Effector memory CD4-positive, alpha-beta T cell (primary cell): ENCODE results near the gene CLCN6.

Experiments used
- DNase-seq, 3 donors: peaks; one replicate each; pipeline ENCODE4 v3.0.0-alpha.2; 2020
- H3K27ac ChIP-seq: 2 replicates; pipeline ENCODE4 v1.7.0; 2013; ENCODE audit warnings: mild to moderate bottlenecking, low read length, moderate library complexity; ENCODE audit not compliant: insufficient read depth, poor library complexity, severe bottlenecking
- H3K27me3 ChIP-seq: replicated peaks from 2 replicates; pipeline ENCODE4 v1.7.0; 2013; ENCODE audit warnings: mild to moderate bottlenecking, low read length; ENCODE audit not compliant: insufficient read depth, control insufficient read depth, poor library complexity, severe bottlenecking
- H3K36me3 ChIP-seq: 2 replicates; pipeline ENCODE4 v1.7.0; 2013; ENCODE audit warnings: mild to moderate bottlenecking, low read length, moderate library complexity; ENCODE audit not compliant: control insufficient read depth, insufficient read depth
- H3K4me1 ChIP-seq: 2 replicates; pipeline ENCODE4 v1.7.0; 2013; ENCODE audit warnings: low read length, mild to moderate bottlenecking; ENCODE audit not compliant: control insufficient read depth, insufficient read depth, poor library complexity, severe bottlenecking
- H3K4me3 ChIP-seq: 2 replicates; pipeline ENCODE4 v1.7.0; 2013; ENCODE audit warnings: low read length, low read depth, mild to moderate bottlenecking; ENCODE audit not compliant: insufficient read depth, poor library complexity, severe bottlenecking
- H3K9me3 ChIP-seq: 2 replicates; pipeline ENCODE4 v1.7.0; 2013; ENCODE audit warnings: mild to moderate bottlenecking, low read length, moderate library complexity; ENCODE audit not compliant: control insufficient read depth
- total RNA-seq, 3 donors: gene quantifications; one replicate each; lab custom pipeline; 2026; lab: John Stamatoyannopoulos, UW

CLCN6 gene
- 10.9 to 23.8 (median 18.2) reads per million in 3 donors for total RNA-seq

DNA sequence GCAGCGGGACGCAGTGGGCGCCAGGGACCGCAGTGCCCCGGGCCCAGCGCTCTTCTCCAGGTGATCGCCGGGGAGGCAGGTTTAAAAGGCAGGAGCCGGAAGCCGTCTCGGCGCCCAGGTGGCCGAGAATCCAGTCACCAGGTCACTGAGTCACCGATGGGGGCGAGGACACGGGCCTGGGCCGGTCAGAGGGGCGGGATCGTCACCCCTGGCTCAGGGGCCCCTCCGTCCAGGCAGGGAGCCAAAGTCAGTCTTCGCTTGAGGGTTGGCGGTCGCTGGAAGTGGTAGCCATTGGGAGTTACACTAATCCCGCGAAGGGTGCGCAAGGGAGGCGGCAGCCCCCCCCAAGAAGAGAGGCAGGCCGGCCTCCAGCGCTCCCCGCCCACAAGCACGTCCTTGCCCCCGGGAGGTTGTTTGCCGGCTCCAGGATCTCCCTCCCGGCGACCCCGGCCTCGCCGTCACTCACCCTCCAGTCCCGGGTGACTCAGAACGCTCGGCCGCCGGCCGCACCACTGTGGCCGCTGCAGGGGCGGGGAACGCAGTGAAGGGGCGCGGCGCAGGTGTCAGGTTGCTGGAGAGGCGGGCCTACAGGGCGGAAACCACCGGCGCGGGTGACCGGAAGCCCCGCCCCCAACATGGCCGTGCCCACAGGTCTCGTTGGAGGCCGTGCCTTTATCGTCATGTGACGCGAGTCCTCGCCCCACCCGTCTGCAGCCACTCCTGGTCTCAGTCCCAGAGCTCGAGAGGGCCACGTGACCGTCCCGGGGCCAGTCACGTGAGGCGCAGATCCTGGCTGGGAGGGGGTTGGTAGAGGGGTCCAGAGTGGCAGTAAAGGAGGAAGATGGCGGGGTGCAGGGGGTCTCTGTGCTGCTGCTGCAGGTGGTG, at the start of gene CLCN6, which contains the start of gene MTHFR:
Gene CLCN6, plus strand, starts transcription at position 770 of the 885 bp plus-strand sequence. Its CDS starts 72 bp downstream, at position 842.
Gene MTHFR, minus strand, starts transcription at position 543 of the 885 bp plus-strand sequence. CDS start 2,848 bp downstream, outside the sequence.
- Histone ChIP-seq H3K36me3 (peaks cover 9% of the 10 kb centered on the region), H3K27ac (peak within 1 kb of the TSS; percentile 85), H3K9me3 (no peaks in the 10 kb centered on the region), H3K27me3 (no peaks in the 10 kb centered on the region), H3K4me3 (peak within 1 kb of the TSS; percentile 80), H3K4me1 (peaks cover 32% of the 10 kb centered on the region)
- DNase-seq: peak; percentile 97 to 98 (median 98)

DNA sequence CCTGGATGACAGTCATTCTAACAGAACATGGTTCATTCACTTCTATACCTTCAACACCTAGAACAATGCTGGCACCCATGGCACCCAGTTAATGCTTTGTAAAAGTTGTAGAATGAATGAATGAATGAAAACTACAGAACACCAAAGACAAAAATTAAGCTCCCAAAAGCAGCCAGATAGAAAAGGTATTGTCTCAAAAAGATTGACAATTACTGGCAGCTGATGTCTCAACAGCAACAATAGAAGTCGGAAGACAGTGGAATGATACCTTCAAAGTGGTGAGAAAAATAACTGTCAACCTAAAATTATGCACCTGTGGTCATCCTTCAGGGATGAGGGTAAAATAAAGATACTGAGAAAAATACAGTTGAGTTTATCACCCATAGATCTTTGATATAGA, 48.9 kb upstream of the CLCN6 start:
- Histone ChIP-seq H3K4me1 (no peaks in the 10 kb centered on the region), H3K9me3 (no peaks in the 10 kb centered on the region), H3K27ac (no peak overlapping the region), H3K27me3 (no peaks in the 10 kb centered on the region), H3K36me3 (no peaks in the 10 kb centered on the region), H3K4me3 (no peak overlapping the region)
- no peak for DNase-seq

DNA sequence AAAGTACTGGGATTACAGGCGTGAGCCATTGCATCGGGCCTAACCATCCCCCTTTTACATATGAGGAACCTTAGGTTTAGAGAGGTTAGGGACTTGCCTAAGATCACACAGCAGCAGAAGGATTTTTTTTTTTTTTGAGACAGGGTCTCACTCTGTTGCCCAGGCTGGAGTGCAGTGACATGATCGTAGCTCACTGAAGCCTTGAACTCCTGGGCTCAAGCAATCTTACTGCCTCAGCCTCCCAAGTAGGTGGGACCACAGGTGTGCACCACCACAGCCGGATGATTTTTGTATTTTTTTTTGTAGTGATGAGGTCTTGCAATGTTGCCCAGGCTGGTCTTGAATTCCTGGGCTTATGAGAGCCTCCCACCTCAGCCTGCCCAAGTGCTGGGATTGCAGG, 46.2 kb upstream of the CLCN6 start:
- DNase-seq: no peak
- Histone ChIP-seq H3K9me3 (no peaks in the 10 kb centered on the region), H3K4me3 (no peak overlapping the region), H3K4me1 (no peaks in the 10 kb centered on the region), H3K36me3 (no peaks in the 10 kb centered on the region), H3K27ac (no peak overlapping the region), H3K27me3 (no peaks in the 10 kb centered on the region)

DNA sequence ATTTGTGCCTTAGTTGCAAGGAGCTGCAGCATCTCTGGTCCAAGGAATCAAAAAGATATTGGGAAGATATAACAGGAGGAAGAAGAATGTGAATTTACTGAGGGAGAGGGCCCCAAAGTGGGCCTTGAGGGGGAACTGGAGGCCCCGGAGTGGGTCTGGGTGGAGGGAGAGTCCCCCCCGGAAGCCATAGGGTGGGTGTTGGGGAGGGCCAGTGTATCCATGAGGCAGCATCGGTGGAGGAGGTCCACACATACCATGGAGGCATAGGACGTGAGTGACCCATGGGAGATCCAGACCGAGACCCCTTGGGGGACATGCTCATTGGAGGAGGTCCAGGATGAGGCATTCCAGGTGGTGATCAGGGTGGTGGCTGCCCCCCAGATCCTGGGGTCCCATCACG, 44.7 kb upstream of the CLCN6 start:
- H3K27me3 ChIP-seq: no peaks in the 10 kb centered on the region
- no peak for DNase-seq

DNA sequence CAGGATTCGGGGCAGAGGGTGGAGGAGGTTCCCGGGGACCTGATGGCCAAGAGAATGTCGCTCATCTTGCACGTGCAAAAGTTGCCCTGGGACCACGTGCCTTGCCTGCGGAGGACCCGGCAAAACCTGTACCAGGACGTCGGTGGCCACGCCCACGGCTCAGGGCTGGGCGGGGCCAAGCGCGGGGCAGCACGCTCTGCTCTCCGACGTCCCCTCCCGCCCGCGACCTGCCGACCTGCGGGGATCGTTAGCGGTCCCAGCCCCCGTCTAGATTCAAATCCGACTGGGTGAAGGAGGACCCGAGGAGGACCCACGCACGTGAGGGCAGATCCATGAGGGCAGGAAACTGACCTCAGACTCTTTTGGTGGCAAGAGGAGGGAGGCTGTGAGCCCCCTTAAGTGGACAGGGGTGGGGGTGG, 44.0 kb upstream of the CLCN6 start, which contains the start of gene C1orf167:
Gene C1orf167, plus strand, starts transcription at position 206 of the 419 bp plus-strand sequence. CDS start 2,208 bp downstream, outside the sequence.
- DNase-seq: no peak
- no peak within 1 kb of the TSS for H3K4me3 ChIP-seq
- H3K9me3 ChIP-seq: no peaks in the 10 kb centered on the region
- H3K36me3 ChIP-seq: no peaks in the 10 kb centered on the region
- no peaks in the 10 kb centered on the region for H3K27me3 ChIP-seq
- H3K27ac ChIP-seq: no peak within 1 kb of the TSS
- H3K4me1 ChIP-seq: no peaks in the 10 kb centered on the region

More for the DNA sequence above, 44.7 kb upstream of the CLCN6 start:
- Histone ChIP-seq H3K4me1 (no peaks in the 10 kb centered on the region), H3K36me3 (no peaks in the 10 kb centered on the region), H3K27ac (no peak overlapping the region), H3K4me3 (no peak overlapping the region), H3K9me3 (no peaks in the 10 kb centered on the region)

DNA sequence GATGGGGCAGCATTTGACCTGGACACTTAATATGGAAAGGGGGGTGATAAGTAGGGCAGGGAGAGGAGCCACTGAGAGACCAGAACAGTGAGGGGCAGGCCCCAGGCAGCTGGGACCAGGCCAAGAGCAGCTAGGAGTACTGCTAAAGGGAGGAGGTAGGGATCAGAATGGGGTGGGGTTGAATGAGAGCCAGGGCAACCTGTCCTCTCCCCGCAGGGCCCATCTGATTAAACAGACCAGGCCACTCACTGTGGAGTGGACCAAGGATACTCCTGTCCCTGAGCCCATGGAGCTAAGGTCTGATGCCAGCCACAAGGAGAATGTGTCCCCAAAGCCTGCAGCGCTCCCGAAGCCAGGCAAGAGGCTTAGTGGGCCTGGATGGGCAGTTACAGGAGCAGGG, 41.9 kb upstream of the CLCN6 start:
- no peak for DNase-seq
- Histone ChIP-seq H3K27ac (no peak overlapping the region), H3K4me3 (no peak overlapping the region), H3K9me3 (no peaks in the 10 kb centered on the region), H3K27me3 (no peaks in the 10 kb centered on the region), H3K36me3 (no peaks in the 10 kb centered on the region), H3K4me1 (no peaks in the 10 kb centered on the region)

DNA sequence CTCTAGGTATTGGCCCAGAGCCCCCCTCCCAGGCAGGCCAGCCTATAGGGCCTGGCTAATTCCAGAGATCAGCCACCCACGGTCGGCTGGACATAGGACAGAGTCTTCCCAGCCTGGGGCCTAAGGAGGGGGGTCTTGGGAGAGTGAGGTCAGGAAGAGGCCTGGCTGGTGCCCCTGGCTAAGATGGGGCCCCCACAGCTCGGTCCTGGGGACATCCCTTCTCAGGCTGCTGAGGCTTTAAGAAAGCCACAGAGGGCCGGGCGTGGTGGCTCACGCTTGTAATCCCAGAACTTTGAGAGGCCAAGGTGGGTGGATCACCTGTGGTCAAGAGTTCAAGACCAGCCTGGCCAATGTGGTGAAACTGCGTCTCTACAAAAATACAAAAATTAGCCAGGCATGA, 41.5 kb upstream of the CLCN6 start:
- Histone ChIP-seq H3K36me3 (no peaks in the 10 kb centered on the region), H3K9me3 (no peaks in the 10 kb centered on the region)

GRCh38 chr1:11765661-11766428, 40.1 kb upstream of the CLCN6 start:
- H3K4me1 ChIP-seq: no peaks in the 10 kb centered on the region
- no peaks in the 10 kb centered on the region for H3K27me3 ChIP-seq

More for the DNA sequence above, 41.5 kb upstream of the CLCN6 start:
- H3K27me3 ChIP-seq: no peaks in the 10 kb centered on the region
- no peaks in the 10 kb centered on the region for H3K4me1 ChIP-seq
- DNase-seq: no peak
- no peak overlapping the region for H3K4me3 ChIP-seq
- no peak overlapping the region for H3K27ac ChIP-seq

DNA sequence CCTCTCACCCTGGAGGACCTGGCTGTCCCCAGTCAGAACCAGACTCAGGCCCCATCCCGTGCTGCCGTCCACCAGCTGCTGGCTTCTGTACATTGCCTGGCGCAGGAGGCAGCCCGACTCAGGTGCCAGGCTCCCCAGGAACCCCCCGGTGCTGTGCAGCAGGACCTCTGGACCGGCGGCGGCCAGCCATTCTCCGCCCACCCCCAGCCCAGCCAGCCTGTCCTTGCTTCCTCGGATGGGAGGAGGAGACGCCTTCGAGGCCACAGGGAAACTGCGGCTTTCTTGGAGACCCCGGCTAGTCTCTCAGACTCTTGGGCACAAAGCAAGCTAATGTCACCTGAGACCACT, 39.6 kb upstream of the CLCN6 start:
- Histone ChIP-seq H3K4me1 (no peaks in the 10 kb centered on the region), H3K9me3 (no peaks in the 10 kb centered on the region), H3K27ac (no peak overlapping the region), H3K27me3 (no peaks in the 10 kb centered on the region), H3K4me3 (no peak overlapping the region), H3K36me3 (no peaks in the 10 kb centered on the region)
- no peak for DNase-seq

More at GRCh38 chr1:11765661-11766428, 40.1 kb upstream of the CLCN6 start:
- H3K9me3 ChIP-seq: no peaks in the 10 kb centered on the region
- H3K36me3 ChIP-seq: no peaks in the 10 kb centered on the region
- no peak overlapping the region for H3K27ac ChIP-seq
- DNase-seq: no peak
- no peak overlapping the region for H3K4me3 ChIP-seq
